ENCODE results near the gene XRN1. TPM values are rescaled to one million over a fixed set of nuclear protein-coding genes. Genes with fewer than 3 reads are reported as not detected.

XRN1 gene
- total RNA-seq: 10 to 100 TPM; 25.8 to 33.2 (median 26.8) TPM

- Mint-ChIP-seq H3K4me1 (ENCODE audit: low read depth) (peaks cover 39% of the 10 kb centered on the region), H3K4me3 (peak within 1 kb of the TSS; percentile 100), H3K9me3 (no peaks in the 10 kb centered on the region), H3K36me3 (ENCODE audit: insufficient read depth) (peaks cover 21% of the 10 kb centered on the region), H3K27me3 (ENCODE audit: low read depth) (no peaks in the 10 kb centered on the region)
- ATAC-seq: peak; percentile 93 to 95
- peak; percentile 90 for DNase-seq
Observed at GRCh38 chr3:142447852-142448823, at the start of gene XRN1. Gene XRN1, minus strand, starts transcription at chr3:142448037. Its CDS starts 93 bp downstream, at chr3:142447944.

GRCh38 chr3:142495103-142495502, 47.3 kb upstream of the XRN1 start:
- no peak for DNase-seq
- no peaks in the 10 kb centered on the region for H3K4me1 Mint-ChIP-seq (ENCODE audit: low read depth)
- H3K36me3 Mint-ChIP-seq (ENCODE audit: insufficient read depth): peaks cover 54% of the 10 kb centered on the region
- no peak overlapping the region for H3K4me3 Mint-ChIP-seq
- H3K27me3 Mint-ChIP-seq (ENCODE audit: low read depth): no peaks in the 10 kb centered on the region
- H3K9me3 Mint-ChIP-seq: no peaks in the 10 kb centered on the region
- no peak for ATAC-seq

DNA sequence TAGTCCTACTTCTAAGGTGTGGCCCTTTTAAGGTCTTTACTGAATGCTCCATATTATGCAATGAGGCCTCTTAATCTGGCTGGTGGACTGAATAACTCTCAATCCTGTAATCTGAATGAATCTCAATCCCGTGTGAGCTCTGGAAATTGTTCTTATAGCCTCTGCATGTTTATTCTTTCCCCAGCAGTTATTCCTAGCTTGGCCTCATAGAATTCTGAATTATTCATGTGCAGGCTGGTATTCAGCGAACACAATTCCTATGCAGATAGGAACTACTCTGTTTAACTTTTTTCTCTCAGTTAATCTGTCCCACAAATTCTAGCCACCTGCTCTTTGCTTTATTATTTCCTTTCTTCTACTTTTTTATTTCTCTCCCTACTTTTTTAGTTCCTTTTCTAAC, 44.3 kb upstream of the XRN1 start:
- ATAC-seq (no peak), DNase-seq (no peak)
- Mint-ChIP-seq H3K9me3 (no peaks in the 10 kb centered on the region), H3K4me3 (no peak overlapping the region), H3K4me1 (ENCODE audit: low read depth) (no peaks in the 10 kb centered on the region), H3K27me3 (ENCODE audit: low read depth) (no peaks in the 10 kb centered on the region), H3K36me3 (ENCODE audit: insufficient read depth) (peaks cover 67% of the 10 kb centered on the region)

DNA sequence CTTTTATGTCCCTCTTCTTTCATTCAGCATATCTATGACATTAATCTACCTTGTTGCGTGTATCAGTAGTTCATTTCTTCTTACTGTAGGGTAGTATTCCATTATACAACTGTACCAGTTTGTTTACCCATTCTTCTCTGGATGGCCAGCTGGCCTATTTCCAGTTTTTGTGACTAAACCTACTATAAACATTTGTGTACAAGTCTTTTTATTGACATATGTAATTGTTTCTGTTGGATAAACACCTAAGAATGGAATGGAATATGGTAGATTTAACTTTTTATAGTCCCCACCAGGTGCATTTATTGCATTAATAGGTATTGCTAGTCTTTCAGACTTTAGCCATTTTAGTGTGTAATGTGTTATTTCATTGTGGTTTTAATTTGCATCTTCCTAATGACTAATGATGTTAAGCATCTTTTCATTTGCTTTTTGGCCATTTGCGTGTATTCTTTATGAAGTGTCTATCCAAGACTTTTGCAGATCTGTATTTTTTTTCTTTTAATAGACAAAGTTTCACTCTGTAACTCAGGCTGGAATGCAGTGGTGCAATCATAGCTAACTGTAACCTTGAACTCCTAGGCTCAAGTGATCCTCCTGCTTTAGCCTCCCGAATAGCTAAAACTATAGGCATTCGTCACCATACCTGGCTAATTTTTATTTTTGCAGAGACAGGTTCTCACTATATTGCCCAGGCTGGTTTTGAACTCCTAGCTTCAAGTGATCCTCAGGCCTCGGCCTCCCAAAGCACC, 41.9 kb upstream of the XRN1 start:
- Mint-ChIP-seq H3K9me3 (no peaks in the 10 kb centered on the region), H3K27me3 (ENCODE audit: low read depth) (no peaks in the 10 kb centered on the region), H3K4me3 (no peak overlapping the region), H3K36me3 (ENCODE audit: insufficient read depth) (peaks cover 66% of the 10 kb centered on the region), H3K4me1 (ENCODE audit: low read depth) (no peaks in the 10 kb centered on the region)
- no peak for ATAC-seq
- DNase-seq: no peak

- DNase-seq: no peak
- H3K4me1 Mint-ChIP-seq (ENCODE audit: low read depth): no peaks in the 10 kb centered on the region
- H3K4me3 Mint-ChIP-seq: no peak overlapping the region
- peaks cover 61% of the 10 kb centered on the region for H3K36me3 Mint-ChIP-seq (ENCODE audit: insufficient read depth)
- ATAC-seq: peak in 1 of 2 donors; percentile 40
- H3K9me3 Mint-ChIP-seq: peaks cover 3% of the 10 kb centered on the region
- no peaks in the 10 kb centered on the region for H3K27me3 Mint-ChIP-seq (ENCODE audit: low read depth)
Observed at GRCh38 chr3:142484912-142485435, 37.1 kb upstream of the XRN1 start.

- no peaks in the 10 kb centered on the region for H3K4me1 Mint-ChIP-seq (ENCODE audit: low read depth)
- H3K4me3 Mint-ChIP-seq: no peak overlapping the region
- peaks cover 43% of the 10 kb centered on the region for H3K36me3 Mint-ChIP-seq (ENCODE audit: insufficient read depth)
- no peak for ATAC-seq
- no peaks in the 10 kb centered on the region for H3K27me3 Mint-ChIP-seq (ENCODE audit: low read depth)
- peaks cover 6% of the 10 kb centered on the region for H3K9me3 Mint-ChIP-seq
- DNase-seq: no peak
Observed at GRCh38 chr3:142481196-142481595, 33.4 kb upstream of the XRN1 start.

DNA sequence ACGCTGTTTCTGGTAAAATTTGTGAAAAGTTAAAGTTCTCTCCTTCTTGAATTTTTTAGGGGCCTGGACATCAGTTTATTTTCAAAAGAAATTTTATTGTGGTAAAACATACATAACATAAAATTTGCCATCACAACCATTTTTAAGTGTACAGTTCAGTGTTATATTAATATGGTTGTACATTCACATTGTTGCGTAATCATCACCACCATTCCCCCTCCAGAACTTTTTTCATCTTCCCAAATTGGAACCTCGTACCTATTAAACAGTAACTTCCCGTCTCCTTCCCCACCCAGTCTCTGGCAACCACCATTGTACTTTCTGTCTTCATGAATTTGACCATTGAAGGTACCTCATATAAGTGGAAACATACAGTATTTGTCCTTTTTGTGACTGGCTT, 23.0 kb upstream of the XRN1 start:
- DNase-seq: no peak
- Mint-ChIP-seq H3K4me3 (no peak overlapping the region), H3K27me3 (ENCODE audit: low read depth) (no peaks in the 10 kb centered on the region), H3K4me1 (ENCODE audit: low read depth) (no peaks in the 10 kb centered on the region), H3K36me3 (ENCODE audit: insufficient read depth) (peaks cover 9% of the 10 kb centered on the region), H3K9me3 (no peaks in the 10 kb centered on the region)
- ATAC-seq: no peak

DNA sequence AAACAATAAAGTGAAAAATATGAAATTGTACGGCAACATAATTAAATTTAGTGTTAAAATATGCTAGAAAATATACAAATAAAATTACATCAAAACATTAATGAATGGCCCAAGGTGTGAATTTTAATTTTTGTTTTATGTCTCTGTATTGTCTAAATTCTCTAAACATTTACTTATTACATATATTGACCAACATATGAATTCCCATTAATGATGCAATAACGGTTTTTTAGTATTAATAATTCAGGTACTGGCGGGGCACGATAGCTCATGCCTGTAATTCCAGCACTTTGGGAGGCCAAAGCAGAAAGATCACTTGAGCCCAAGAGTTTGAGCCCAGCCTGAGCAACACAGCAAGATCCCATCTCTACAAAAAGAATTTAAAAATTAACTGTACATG, 20.6 kb upstream of the XRN1 start:
- ATAC-seq: no peak
- DNase-seq: no peak
- Mint-ChIP-seq H3K9me3 (no peaks in the 10 kb centered on the region), H3K4me1 (ENCODE audit: low read depth) (no peaks in the 10 kb centered on the region), H3K27me3 (ENCODE audit: low read depth) (no peaks in the 10 kb centered on the region), H3K4me3 (no peak overlapping the region), H3K36me3 (ENCODE audit: insufficient read depth) (peaks cover 14% of the 10 kb centered on the region)

DNA sequence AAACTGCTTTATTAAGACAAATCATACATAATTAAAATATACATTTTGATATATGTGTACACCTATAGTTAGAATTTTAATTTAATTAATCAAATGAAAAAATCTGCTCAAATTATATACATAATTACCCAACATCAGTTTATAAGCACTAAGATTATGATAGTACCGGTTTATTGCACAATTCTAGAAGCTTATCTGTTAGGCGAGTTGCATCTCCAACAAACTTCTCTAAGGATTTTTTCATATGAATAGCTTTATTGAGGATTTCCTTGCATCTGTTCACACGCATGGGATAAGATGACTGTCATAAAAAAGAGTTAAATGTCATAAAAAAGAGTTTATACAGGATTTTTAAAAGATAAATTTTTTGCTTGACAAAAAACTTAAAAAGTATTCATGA, 19.9 kb upstream of the XRN1 start:
- peaks cover 14% of the 10 kb centered on the region for H3K36me3 Mint-ChIP-seq (ENCODE audit: insufficient read depth)
- ATAC-seq: no peak
- no peaks in the 10 kb centered on the region for H3K4me1 Mint-ChIP-seq (ENCODE audit: low read depth)
- no peaks in the 10 kb centered on the region for H3K9me3 Mint-ChIP-seq
- no peaks in the 10 kb centered on the region for H3K27me3 Mint-ChIP-seq (ENCODE audit: low read depth)
- no peak overlapping the region for H3K4me3 Mint-ChIP-seq
- no peak for DNase-seq

GRCh38 chr3:142460689-142461088, 12.9 kb upstream of the XRN1 start:
- Mint-ChIP-seq H3K9me3 (no peaks in the 10 kb centered on the region), H3K4me3 (no peak overlapping the region), H3K36me3 (ENCODE audit: insufficient read depth) (peaks cover 27% of the 10 kb centered on the region), H3K27me3 (ENCODE audit: low read depth) (no peaks in the 10 kb centered on the region), H3K4me1 (ENCODE audit: low read depth) (no peaks in the 10 kb centered on the region)
- no peak for DNase-seq
- ATAC-seq: no peak

DNA sequence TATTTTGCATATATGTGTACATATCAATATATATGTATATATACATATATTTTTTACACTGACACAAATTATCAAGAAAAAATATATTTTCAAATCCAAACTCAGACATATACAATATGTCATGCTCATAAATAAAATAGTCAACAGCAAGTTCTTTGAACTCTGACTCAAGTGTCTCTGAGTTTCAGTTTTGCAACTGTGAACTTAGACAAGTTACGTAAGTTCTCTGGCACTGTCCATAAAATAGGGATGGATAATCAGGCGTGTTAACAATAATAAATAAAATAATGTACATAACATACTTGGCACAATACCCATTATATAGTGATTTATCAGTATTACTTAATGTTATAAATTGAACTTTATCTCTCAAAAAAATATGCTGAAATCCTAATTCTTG, 12.1 kb upstream of the XRN1 start:
- Mint-ChIP-seq H3K4me1 (ENCODE audit: low read depth) (no peaks in the 10 kb centered on the region), H3K9me3 (no peaks in the 10 kb centered on the region), H3K36me3 (ENCODE audit: insufficient read depth) (peaks cover 22% of the 10 kb centered on the region), H3K27me3 (ENCODE audit: low read depth) (no peaks in the 10 kb centered on the region), H3K4me3 (no peak overlapping the region)
- ATAC-seq: no peak
- no peak for DNase-seq

DNA sequence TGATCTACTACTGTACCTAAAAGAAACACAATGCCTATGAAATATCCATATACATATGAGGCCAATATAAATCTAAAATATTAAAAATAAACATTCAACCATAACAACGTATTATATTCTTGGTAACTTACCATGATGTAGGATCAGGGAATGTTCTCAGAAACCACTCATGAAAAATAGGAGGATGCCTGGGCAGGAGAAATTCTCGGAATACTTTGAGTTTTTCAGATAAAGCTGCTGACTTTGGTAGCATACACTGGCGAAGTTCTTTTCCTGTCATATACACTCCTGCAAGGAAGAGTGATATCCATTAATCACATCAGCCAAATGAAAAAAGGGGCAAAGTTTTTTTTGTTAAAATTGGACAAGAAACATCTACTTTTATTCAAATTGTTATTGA, 11.3 kb upstream of the XRN1 start:
- Mint-ChIP-seq H3K4me1 (ENCODE audit: low read depth) (no peaks in the 10 kb centered on the region), H3K36me3 (ENCODE audit: insufficient read depth) (peaks cover 22% of the 10 kb centered on the region), H3K9me3 (no peaks in the 10 kb centered on the region), H3K4me3 (no peak overlapping the region), H3K27me3 (ENCODE audit: low read depth) (no peaks in the 10 kb centered on the region)
- DNase-seq (no peak), ATAC-seq (no peak)

GRCh38 chr3:142450881-142451280, 3.0 kb upstream of the XRN1 start:
- ATAC-seq: no peak
- Mint-ChIP-seq H3K4me3 (no peak overlapping the region), H3K36me3 (ENCODE audit: insufficient read depth) (peaks cover 21% of the 10 kb centered on the region), H3K4me1 (ENCODE audit: low read depth) (peaks cover 20% of the 10 kb centered on the region), H3K9me3 (no peaks in the 10 kb centered on the region), H3K27me3 (ENCODE audit: low read depth) (no peaks in the 10 kb centered on the region)
- DNase-seq: no peak

GRCh38 chr3:142450189-142450588, 2.4 kb upstream of the XRN1 start:
- H3K9me3 Mint-ChIP-seq: no peaks in the 10 kb centered on the region
- H3K4me1 Mint-ChIP-seq (ENCODE audit: low read depth): peaks cover 27% of the 10 kb centered on the region
- H3K36me3 Mint-ChIP-seq (ENCODE audit: insufficient read depth): peaks cover 23% of the 10 kb centered on the region
- ATAC-seq (no peak), DNase-seq (no peak)
- no peaks in the 10 kb centered on the region for H3K27me3 Mint-ChIP-seq (ENCODE audit: low read depth)
- no peak overlapping the region for H3K4me3 Mint-ChIP-seq

Data from activated T-cell treated with anti-CD3 and anti-CD28 coated beads, Interleukin-2, amount 50 U/mL, for 4 hours (primary cell).